Amniotic epithelial cell (primary cell): ENCODE data around the gene LGALSL.

Source experiments
- DNase-seq: peaks from one replicate; pipeline ENCODE4 v3.0.0-alpha.2; 2010; ENCODE audit warnings: low read depth

LGALSL gene

DNA sequence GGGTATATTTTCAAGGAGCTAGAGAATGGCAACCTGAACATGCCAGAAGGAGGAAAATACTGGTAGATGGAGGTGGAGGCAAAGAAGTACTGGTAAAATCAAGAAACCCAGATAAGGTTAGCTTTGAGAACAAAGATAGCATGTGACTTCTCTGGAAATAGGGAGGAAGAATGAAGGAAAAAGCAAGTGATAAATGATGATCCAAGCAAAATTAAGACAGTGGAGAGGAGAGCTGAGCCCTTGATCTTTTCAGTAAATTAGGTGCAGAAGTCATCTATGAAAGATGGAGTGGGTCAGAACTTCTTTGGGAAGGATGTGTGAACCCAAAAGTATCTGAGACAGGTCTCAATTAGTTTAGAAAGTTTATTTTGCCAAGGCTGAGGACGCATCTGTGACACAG is 44.5 kb downstream of the LGALSL start:
- no peak for DNase-seq

DNA sequence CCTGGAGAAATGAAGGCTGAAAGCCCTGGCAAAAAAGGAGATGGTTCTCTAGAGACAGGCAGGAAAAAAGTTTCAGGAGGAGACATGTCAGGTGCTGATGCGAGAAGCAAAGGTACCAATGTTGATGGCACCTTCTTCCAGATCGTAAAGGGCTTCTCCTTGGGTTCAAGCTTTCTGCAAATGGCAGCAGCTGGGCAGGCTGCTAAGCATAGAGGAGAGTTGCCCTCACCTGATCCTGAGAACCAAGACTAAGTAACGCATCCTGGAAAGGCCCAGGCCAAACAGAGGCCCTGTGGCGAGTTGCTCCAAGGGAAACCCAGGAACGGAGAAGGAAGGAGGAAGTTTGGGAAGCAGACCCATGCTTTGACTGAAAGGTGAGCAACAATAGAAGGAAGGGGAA is 46.6 kb downstream of the LGALSL start:
- DNase-seq = no peak

DNA sequence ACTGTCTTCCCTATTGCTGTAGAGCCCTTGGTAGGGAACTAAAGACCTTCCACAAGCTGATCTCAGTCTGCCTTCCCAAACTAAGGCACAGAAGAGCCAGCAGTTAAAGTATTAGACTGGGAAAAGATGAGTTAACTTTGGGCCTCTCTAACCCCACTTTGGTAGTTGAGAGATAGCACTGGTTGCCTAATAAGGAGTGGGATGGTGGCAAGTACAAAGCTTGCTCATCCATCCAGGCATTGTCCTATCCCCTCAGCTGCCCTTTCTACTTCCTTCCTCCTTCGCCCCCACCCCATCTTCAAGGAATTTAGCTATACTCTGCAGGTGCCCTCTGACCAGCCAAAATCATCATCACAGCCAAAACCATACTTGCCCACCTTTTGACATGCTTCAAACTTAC is 48.0 kb downstream of the LGALSL start:
- no peak for DNase-seq

DNA sequence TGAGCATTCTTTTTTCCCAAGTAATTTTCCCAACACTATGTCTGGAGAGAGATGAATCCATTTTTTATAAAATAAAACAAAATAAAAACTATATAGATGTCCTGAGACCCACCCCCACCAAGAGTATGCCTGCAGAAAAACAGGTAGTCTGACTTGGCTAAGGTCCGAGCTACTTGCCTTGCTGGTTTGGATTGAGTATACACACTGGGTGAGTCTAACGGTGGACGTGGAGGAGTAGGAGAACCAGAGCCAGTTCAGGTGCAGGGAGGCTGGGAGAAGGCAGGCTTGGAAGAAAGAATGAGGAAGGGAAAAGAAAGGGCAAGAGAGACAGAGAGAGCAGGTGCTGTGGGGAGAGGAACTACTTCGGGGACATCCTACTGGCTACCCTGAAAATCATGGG is 48.9 kb downstream of the LGALSL start:
- DNase-seq = no peak

DNA sequence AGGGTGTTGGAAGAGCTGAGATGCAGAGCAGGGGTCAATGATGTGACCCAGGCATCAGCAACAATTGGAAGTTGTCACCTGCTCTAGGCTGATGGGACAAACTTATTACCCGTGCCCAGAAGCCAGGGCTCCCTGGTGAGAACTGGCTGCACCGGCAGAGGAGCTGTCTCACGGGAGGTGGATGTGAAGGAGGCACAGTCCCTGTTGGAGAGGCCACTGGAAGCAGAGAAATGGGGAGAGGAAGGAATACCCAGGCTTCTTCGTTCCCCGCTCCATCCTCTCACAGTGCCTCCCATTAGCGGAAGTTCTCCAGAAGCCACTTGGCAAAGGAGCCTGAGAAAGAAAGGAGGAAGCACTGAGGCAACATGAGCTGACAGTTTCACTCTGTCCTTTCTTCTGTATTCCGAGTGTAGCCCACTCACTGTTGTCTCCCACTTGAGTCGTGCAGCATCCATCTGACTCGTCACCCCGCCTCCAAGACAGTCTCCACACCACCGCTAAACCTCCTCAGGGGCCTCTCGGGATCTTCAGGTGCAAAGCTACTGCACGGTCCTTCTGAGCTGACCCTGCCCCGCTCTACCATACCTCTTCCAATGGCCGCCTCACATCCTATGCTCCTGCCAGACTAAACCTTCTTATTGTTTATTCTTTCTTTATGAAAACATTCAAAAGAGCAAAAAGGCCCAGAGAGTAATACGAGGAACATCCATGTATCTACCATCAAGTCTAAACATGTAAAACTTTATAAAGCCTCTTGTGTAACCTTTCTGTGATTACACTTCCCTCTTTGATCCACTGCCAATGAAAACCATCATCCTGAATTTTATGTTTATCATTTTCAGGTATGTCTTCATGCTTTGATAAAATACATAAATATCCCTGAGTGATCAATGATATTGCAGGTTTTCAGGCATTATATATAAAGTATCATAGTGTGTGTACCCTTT is 51.1 kb downstream of the LGALSL start:
- no peak for DNase-seq

DNA sequence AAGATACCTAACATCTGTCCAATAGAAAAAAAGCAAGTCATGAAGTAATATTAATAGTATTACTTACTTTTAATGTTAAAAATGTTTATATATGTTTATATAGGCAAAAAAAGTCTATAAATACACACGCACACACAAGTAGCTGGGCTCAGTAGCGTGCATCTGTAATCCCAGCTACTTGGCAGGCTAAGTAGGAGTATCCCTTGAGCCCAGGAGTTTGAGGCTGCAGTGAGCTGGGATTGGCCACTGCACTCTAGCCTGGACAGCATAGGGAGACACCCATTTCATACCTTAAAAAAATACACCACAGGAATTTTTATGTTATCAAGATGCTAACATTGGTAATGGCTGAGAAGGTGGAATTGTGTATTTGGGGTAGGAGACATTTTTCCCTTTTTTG is 52.7 kb downstream of the LGALSL start:
- DNase-seq = no peak
